ENCODE data around the gene MCF2L2.
"Not testable (repeated sequence)": the region's sequence is repeated elsewhere in the genome, so short reads cannot be mapped to it uniquely, and the experiment has no call there.

Gene MCF2L2, protein sequence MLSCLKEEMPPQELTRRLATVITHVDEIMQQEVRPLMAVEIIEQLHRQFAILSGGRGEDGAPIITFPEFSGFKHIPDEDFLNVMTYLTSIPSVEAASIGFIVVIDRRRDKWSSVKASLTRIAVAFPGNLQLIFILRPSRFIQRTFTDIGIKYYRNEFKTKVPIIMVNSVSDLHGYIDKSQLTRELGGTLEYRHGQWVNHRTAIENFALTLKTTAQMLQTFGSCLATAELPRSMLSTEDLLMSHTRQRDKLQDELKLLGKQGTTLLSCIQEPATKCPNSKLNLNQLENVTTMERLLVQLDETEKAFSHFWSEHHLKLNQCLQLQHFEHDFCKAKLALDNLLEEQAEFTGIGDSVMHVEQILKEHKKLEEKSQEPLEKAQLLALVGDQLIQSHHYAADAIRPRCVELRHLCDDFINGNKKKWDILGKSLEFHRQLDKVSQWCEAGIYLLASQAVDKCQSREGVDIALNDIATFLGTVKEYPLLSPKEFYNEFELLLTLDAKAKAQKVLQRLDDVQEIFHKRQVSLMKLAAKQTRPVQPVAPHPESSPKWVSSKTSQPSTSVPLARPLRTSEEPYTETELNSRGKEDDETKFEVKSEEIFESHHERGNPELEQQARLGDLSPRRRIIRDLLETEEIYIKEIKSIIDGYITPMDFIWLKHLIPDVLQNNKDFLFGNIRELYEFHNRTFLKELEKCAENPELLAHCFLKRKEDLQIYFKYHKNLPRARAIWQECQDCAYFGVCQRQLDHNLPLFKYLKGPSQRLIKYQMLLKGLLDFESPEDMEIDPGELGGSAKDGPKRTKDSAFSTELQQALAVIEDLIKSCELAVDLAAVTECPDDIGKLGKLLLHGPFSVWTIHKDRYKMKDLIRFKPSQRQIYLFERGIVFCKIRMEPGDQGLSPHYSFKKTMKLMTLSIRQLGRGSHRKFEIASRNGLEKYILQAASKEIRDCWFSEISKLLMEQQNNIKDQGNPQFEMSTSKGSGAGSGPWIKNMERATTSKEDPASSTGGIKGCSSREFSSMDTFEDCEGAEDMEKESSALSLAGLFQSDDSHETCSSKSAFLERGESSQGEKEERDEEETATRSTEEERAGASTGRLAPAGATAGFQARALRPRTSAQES

GRCh38 chr3:183428447-183429211 lies at the start of gene MCF2L2:
Gene MCF2L2, minus strand, starts transcription at chr3:183428619. Its CDS starts 642 bp downstream, at chr3:183427977.
- peak; percentile 77 for DNase-seq

GRCh38 chr3:183477801-183478456 lies 49.5 kb upstream of the MCF2L2 start:
- DNase-seq: peak; percentile 94

GRCh38 chr3:183475764-183476162 lies 47.3 kb upstream of the MCF2L2 start:
- DNase-seq: not testable (repeated sequence)

GRCh38 chr3:183475016-183475763 lies 46.8 kb upstream of the MCF2L2 start:
- no peak for DNase-seq

- DNase-seq: no peak
Observed at GRCh38 chr3:183473969-183474368, 45.5 kb upstream of the MCF2L2 start.

GRCh38 chr3:183472155-183472554 lies 43.7 kb upstream of the MCF2L2 start:
- DNase-seq: no peak

DNA sequence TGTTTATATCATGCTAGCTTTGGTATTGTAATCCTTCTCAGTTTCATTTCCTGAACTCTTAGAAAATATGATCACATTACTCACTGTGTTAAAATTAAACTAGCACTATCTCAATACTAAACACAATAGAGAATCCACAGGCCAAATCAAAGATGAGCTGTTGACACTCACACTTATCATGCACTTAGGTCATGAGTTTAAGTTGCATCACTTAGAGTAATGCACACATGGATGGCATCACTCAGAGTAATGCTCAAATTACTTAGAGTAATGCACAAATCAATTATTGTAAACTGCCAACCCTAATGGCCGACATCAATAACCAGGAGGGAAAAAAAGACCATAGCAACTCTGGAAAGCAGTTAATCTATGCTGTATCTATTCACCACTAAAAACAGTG lies 40.0 kb upstream of the MCF2L2 start:
- peak; percentile 24 for DNase-seq

DNA sequence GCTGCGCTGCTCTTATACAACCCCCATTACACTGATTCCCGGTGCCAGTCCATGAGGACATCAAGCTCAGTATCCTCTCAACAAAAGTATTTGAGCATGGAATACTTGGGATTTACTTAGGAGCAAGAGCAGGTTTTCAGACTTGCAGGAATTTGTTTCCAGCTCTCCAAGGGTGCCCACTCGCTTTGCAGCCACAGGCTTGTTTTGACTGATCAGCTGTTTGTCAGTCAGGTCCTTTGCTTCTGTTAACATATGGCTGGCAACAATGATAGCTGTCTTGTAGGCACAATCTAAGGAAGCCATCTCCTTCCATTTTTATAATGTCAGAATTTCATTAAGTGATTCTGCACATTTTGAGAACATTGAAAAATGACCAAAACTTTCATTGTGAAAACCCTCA lies 38.2 kb upstream of the MCF2L2 start:
- no peak for DNase-seq

- not testable (repeated sequence) for DNase-seq
Observed at GRCh38 chr3:183465710-183466109, 37.3 kb upstream of the MCF2L2 start.

DNA sequence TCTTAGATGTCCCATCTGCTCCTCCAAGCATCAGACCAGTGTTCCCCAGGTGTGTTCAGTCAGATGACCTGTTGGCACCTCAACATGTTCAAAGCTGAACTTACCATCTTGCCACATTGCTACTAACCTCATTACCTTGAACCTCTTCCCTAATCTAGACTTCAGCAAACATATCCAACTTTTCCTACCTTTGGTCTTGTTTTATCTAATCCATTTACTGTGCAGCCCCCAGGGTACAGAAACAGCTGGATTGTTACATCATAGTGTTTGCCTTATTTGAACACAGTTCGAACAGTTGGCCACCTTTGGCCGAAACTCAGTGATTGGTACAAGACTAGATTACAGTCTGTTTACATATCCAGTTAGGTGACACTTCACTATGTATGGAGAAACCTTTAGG lies 36.1 kb upstream of the MCF2L2 start:
- DNase-seq: no peak

DNA sequence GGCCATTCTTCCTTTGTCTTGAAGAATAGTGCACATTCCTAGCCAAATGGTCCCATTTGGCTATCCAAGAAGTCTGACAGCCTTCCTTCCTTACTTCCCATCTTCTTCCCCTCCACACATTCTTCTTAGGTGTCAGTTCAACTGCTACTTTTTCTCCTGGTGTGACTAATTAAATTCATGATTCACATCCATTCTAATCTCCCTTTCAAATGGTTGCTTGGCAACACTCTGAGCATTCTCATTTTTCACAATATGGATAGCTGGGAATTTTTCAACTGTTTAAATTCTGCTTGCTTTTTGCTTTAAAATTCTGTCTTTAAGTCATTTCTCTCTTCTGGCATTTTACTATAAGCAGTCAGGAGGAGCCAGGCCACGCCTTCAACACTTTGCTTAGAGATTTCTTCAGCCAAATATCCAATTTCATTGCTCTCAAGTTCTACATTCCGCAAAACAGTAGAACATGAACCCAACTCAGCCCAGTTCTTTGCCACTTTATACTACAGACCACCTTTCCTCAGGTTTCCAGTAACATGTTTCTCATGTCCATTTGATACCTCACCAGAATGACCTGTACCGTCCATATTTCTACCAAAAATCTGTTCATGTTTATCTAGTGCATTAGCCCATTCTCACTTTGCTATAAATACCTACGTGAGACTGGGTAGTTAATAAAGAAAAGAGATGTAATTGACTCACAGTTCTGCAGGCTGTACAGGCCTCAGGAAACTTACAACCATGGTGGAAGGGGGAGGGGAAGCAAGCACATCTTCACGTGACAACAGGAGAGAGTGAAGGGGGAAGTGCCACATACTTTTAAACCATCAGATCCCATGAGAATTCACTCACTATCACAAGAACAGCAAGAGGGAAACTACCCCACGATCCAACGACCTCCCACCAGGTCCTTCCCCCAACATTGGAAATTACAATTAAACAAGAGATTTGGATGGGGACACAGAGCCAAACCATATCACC lies 31.9 kb upstream of the MCF2L2 start:
- no peak for DNase-seq

GRCh38 chr3:183455089-183455488 lies 26.7 kb upstream of the MCF2L2 start:
- DNase-seq: no peak

DNA sequence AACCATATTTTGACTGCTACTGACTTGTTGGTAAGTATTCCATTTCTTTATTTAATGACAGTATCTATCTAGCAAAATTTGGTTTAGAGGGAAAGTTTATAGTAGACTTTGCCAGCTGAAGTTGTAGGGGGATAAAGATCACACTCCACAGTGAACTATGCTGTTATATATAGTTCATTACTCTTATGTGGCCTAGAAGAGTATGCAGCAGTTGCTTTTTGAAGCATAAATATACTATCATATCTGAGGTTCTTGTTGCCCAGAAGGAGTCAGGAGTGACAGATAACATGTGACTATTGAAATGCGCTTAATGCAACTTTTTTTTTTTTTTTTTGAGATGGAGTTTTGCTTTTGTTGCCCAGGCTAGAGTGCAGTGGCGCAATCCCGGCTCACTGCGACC lies 25.6 kb upstream of the MCF2L2 start:
- no peak for DNase-seq

GRCh38 chr3:183449791-183450190 lies 21.4 kb upstream of the MCF2L2 start:
- DNase-seq: no peak

DNA sequence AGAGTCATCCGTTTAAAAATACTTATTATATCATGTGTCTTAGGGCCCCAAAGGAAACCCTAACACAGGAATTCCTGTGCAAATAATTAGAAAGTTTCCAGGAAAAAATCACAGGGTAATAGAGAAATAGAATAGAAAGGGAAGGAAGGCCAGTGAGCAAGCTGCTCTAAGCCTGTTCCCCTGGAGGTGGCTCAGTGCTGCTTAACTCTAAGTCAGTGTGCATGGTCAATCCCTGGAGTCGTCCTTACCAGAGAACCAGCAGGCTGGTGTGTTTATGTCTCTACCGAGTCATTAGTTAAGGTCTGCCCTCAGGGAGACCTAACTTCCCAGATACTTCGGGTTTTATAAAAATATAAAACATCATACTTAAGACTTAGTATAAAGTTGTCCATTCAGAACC lies 21.0 kb upstream of the MCF2L2 start:
- no peak for DNase-seq

- no peak for DNase-seq
Observed at GRCh38 chr3:183448369-183449128, 20.1 kb upstream of the MCF2L2 start.

GRCh38 chr3:183447206-183448001 lies 19.0 kb upstream of the MCF2L2 start:
- peak; percentile 96 for DNase-seq

DNA sequence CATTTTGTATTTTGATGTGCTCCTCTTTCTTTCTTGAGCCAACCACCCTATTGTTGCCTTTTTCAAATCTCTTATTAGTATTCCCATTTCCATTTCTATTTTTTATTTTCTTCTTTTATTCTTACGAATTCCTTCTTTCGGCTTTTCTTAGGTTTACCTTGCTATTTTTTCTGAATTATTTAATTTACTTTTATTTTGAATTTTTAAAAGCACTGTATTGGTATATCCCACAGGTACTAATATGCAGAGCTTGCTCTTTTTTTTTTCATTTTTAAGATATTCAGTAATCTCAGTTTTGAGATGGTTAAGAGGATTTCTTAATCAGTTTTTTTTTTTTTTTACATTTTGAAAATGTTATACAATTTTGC lies 18.4 kb upstream of the MCF2L2 start:
- no peak for DNase-seq

DNA sequence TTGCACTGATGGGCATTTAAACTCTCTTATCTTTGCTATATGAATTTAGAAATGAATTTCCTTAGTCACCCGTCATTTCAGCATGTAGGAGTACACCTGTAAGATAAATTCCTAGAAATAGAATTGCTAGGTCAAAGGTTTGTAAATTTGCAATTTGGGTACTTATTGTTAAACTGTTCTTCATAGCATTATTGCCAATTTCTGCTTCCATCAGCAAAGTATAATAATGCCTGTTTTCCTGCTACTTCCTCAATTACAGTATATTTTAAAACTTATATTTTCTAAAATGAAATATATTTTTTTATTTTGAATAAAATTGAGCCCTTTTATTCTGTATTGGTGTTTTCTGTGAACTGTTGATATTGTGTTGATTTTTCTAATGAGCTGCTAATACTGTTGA lies 16.3 kb upstream of the MCF2L2 start:
- no peak for DNase-seq
